NCI-H82 treated with DMSO at 0.1 percent for 48 hours (cell line): Measurements from ENCODE around the gene SLC30A1.
"Not testable (repeated sequence)": the region's sequence is repeated elsewhere in the genome, so short reads cannot be mapped to it uniquely, and the experiment has no call there.

Source experiments
- DNase-seq: peaks from one replicate; lab custom pipeline; 2025; ENCODE audit not compliant: unreplicated experiment; lab: John Stamatoyannopoulos, UW

SLC30A1 gene

GRCh38 chr1:211551638-211552460 is 27.1 kb downstream of the SLC30A1 start:
- DNase-seq = no peak

- DNase-seq = no peak
These were observed 29.8 kb downstream of the SLC30A1 start for GRCh38 chr1:211549092-211549711.

- peak; percentile 74 for DNase-seq
These were observed 30.5 kb downstream of the SLC30A1 start for GRCh38 chr1:211548321-211549091.

GRCh38 chr1:211547710-211548109 is 31.3 kb downstream of the SLC30A1 start:
- DNase-seq = no peak

GRCh38 chr1:211546543-211546942 is 32.4 kb downstream of the SLC30A1 start:
- DNase-seq = no peak

- DNase-seq = no peak
These were observed 35.9 kb downstream of the SLC30A1 start for GRCh38 chr1:211543025-211543424.

- DNase-seq = no peak
These were observed 37.1 kb downstream of the SLC30A1 start for GRCh38 chr1:211541720-211542477.

GRCh38 chr1:211541278-211541677 is 37.7 kb downstream of the SLC30A1 start:
- DNase-seq = no peak

- DNase-seq = not testable (repeated sequence)
These were observed 38.1 kb downstream of the SLC30A1 start for GRCh38 chr1:211540824-211541223.

- DNase-seq = no peak
These were observed 40.7 kb downstream of the SLC30A1 start for GRCh38 chr1:211538287-211538686.

GRCh38 chr1:211537253-211537652 is 41.7 kb downstream of the SLC30A1 start:
- no peak for DNase-seq

GRCh38 chr1:211536606-211537005 is 42.4 kb downstream of the SLC30A1 start:
- no peak for DNase-seq

GRCh38 chr1:211535346-211535745 is 43.6 kb downstream of the SLC30A1 start:
- DNase-seq = no peak

- no peak for DNase-seq
These were observed 44.2 kb downstream of the SLC30A1 start for GRCh38 chr1:211534545-211535291.

- DNase-seq = no peak
These were observed 46.9 kb downstream of the SLC30A1 start for GRCh38 chr1:211532088-211532444.

- DNase-seq = no peak
These were observed 47.5 kb downstream of the SLC30A1 start for GRCh38 chr1:211531194-211532087.

GRCh38 chr1:211530102-211530501 is 48.9 kb downstream of the SLC30A1 start:
- no peak for DNase-seq

- DNase-seq = no peak
These were observed 49.5 kb downstream of the SLC30A1 start for GRCh38 chr1:211529453-211529852.

GRCh38 chr1:211529011-211529410 is 50.0 kb downstream of the SLC30A1 start:
- no peak for DNase-seq
